GM18868 (cell line): Measurements from ENCODE around the gene NDUFA11.
A peak's percentile ranks its signal among the peaks of the same experiment; 100 is the strongest.

Experiments
- ATAC-seq: cut with Tn5 transposase; IDR thresholded peaks from one replicate; pipeline ENCODE4 v1.9.1; 2021; ENCODE audit warnings: mild to moderate bottlenecking, moderate library complexity; ENCODE audit not compliant: unreplicated experiment

Gene NDUFA11

DNA sequence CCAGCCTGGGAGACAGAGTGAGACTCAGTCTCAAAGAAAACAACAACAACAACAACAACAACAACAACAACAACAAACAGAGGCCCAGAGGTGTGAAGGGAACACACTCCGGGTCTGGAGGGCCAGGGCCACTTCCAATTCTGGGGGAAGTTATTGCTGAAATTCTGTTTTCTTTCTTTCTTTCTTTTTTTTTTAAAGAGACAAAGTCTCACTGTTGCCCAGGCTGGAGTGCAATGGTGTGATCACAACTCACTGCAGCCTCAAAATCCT lies 7.0 kb upstream of the NDUFA11 start:
- ATAC-seq, result no peak

- no peak for ATAC-seq
Observed at GRCh38 chr19:5908773-5909442, 5.3 kb upstream of the NDUFA11 start.

GRCh38 chr19:5907241-5907640 lies 3.7 kb upstream of the NDUFA11 start:
- ATAC-seq, result no peak

DNA sequence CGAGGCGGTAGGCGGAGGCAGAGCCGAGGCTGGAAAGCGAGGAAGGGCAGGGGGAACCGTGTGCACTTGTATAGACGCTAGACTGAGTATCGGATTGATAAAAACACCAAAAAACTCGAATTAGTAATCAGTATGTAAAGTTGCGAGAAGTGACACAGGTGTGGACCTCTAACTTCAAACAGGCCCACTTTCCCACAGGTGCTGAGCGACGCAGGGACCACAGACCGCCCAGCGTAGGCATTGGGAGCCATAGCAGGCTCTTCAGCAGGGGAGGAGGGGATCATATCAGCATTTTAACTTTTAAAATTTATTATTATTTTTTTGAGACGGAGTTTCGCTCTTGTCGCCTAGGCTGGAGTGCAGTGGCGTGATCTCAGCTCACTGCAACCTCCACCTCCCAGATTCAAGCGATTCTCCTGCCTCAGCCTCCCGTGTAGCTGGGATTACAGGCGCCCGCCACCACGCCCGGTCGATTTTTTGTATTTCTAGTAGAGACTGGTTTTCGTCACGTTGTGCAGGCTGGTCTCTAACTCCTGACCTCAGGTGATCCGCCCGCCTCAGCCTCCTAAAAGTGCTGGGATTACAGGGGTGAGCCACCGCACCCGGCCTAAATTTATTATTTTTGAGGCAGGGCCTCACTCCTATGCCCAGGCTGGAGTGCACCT lies 1.7 kb upstream of the NDUFA11 start:
- no peak for ATAC-seq

DNA sequence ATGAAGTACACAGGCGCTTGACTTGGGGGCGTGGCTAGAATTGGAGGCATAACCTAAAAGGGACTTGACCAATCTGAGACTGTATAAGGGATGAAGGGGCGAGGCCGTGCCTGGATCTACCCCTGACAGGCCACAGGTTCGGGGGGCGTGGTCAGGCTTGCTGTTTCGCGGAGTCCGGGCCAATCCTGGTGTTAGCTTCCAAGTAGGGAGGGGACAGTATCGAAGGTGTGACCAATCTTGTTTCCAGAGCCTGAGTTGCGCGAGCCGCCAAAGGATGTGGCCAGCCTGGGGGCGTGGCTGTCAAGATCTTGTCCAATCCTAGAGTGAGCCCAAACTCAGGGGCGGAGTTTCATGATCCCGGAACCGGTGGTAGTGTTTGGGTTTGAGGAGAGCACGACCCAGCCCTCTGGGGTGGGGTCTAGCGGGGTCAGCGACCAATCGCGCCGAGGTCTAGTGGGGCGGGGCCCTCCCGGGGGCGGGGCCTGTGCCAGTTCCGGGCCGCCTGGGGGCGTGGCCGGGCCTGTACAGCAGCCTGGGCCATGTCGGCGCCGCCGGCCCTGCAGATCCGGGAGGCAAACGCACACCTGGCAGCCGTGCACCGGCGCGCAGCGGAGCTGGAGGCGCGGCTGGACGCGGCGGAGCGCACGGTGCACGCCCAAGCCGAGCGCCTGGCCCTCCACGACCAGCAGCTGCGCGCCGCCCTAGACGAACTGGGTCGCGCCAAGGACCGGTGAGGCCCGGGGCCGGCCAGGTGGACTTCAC lies 943 bp upstream of the NDUFA11 start, which contains the start of gene VMAC:
VMAC (plus strand) TSS at position 521 of the 762 bp plus-strand sequence; CDS start at position 540, 19 bp downstream.
- ATAC-seq, result peak; percentile 78

GRCh38 chr19:5903056-5903623 lies 450 bp downstream of the NDUFA11 start:
- no peak for ATAC-seq

DNA sequence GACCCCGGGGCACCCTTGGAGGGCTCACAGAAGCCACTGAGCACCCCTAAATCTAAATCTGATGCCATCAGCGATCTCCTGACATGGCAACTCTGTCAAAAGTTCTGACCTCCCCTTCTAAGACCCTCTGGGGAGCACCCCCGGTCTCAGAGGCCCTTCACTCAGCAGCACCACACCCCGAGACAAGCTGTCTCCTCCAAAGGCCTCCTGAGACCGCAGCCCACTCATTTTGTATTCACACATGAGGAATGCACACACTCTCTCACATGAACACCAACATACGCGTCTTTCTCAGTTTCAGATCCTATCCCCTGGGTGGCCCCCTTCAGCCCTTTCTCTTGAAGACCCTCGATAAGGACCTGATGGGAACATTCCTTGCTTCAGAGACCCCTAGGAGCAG lies 2.6 kb downstream of the NDUFA11 start:
- ATAC-seq, result no peak

DNA sequence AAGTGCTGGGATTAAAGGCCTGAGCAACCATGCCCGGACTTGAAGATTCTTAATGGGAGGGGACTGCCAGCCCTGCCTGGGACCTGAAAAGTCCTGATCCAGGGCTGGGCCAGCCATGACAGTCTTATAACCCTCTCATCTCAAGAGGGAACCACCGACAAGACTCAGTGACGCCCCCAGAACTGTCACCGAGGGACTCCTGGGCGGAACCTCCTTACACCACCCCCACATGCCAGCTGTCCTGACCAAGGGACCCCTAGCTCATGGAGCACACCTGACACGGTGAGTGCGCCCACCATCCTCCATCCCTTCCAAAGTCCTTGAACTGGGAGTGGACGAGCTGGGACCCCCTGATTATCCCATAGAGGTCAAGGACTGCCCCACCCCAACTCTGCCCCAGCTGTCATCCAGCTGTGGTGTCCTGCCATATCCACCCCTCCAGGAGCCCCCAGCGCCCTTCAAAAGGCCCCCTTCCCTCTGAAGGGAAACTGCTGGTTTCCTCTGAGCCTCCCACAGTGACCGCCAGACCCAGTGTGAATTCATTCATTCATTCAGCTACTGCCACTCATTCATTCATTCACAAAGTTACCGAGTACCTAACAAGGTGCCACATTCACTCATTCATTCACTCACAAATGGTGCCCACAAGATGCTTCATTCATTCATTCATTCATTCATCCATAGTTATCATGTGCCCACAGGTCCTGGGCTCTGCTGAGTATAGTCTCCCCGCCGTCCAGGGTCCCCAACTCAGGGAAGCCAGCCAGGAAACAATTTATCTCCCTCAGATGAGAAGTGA lies 3.7 kb downstream of the NDUFA11 start:
- no peak for ATAC-seq

GRCh38 chr19:5897189-5897969 lies 6.2 kb downstream of the NDUFA11 start:
- ATAC-seq, result no peak

DNA sequence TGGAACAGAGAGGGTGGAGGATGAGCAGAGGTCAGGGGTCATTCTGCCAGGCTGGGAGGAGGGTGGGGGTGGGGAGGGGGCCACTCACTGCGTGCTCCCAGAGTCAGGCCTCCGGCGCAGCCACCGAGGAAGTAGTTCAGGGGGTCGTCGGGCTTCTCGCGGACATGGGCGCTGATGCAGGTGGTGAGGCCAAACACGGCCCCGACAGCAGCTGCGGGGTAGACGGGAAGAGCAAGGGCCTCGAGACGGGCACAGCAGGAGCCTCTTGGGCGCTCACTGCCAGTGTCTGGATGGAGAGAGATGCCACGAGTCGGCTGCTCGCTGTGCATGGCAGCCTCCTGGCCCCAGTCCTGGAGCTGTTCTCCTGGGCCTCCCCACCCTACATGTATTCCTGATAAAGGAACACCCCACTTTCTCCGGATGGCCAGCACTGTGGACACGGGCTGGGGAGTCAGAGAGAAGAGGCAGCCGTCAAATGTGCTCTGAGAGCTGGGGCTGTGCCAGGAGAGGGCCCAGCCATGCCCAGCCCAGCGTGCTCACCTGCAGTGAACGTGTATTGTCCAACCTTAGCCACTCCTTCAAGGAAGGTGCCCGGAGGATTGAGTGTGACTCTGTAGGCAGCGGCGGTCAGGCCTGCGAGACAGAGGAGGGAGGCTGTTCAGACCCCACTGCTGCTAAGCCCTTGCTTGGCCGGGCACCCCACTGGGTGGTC lies 7.1 kb downstream of the NDUFA11 start:
- ATAC-seq, result no peak

DNA sequence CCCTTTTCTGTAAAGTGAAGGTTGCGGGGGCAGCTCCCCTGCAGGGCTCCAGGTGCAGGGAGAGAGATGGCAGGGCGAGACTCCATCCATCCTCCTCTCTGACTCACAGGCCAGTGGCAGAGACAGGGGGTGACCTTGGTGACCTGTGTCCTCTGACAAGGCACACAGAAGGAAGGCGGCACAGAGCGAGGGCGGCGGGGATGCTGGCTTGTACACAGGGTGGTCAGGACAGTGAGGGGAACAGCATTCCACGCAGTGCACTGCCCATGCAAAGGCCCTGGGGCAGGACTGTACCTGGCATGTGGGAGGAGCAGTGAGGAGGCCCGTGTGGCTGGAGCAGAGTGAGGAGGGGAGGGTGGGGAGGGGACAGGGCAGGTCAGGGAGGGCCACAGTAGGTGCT lies 7.7 kb downstream of the NDUFA11 start:
- no peak for ATAC-seq

DNA sequence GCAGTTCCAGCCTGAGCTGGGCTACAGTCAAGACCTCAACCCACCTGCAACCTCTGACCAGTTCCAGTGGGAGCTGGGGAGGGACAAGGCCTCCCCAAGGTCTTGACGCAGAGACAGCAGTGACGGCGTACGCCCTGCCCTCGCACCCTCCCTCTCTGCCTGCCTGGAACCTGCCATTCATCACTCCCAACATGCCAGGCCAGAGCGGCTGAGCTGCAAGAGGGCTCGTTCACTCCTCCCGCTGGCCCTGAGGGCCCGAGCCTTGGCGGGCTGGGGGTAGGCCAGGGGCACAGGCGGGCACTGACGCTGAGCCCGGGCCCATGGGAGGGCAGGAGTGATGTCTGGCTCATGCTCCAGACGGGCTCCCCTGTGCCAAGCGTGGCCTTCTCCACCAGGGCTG lies 8.2 kb downstream of the NDUFA11 start:
- no peak for ATAC-seq

- no peak for ATAC-seq
Observed at GRCh38 chr19:5894704-5895349, 8.8 kb downstream of the NDUFA11 start.

DNA sequence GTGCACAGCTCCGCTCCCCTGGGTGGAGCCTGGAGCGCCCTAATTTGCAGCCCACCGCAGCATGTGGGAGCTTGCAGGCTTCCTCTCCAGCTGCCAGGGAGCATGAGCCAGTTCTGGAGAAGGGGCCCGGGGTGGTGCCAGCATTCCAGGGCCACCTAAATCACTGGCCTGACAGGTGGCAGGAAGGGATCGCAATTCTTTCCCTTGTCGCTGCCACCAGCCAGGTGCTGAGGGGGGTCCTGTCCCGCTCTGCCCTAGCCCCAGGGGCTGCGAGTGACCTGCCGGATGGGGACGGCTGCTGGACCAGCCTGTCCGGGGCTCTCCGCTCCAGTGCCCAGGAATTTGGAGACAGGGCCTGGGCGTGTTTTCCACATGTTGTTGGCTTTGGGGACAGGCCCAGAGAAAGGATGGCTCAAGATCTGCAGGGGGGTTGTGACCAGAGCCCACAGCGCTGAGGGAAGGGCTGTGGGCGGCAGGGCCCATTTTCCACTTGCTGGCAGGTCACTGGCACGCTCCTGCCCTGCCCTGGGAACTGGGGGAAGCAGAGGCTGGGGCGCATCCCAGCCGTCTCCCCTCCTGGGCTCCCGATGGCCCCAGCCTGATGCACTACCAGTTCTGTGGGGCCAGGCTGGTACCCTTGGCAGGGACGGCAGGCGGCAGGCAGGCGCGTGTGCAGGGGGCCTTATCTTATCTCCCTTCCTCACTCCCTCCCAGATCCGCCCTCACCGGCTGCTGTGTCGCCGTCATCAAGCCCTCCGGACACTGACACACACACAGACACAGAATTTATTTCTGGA lies 9.5 kb downstream of the NDUFA11 start:
- no peak for ATAC-seq

- ATAC-seq, result no peak
Observed at GRCh38 chr19:5893296-5893903, 10.2 kb downstream of the NDUFA11 start.

DNA sequence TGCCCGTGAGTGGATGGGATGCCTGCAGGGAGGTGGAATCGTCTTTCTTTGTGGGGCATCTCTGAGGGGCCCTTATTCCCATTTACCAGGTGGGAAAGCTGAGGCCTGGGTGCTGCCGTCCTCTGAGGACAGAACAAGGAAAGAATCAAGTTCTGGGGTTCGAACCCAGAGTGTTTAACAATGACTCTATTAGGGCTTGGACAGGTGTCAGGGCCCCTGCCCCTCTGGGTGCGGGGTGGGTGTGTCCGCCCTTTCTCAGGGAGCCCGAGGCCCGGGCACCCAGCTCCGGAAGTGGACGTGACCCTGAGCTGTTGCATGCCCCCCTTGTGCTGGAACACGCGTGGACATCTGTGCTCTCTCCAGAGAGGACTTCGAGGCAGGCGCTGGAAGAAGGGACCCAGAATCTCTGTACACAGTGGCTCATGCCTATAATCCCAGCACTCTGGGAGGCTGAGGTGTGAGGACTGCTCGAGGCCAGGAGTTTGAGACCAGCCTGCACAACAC lies 10.8 kb downstream of the NDUFA11 start:
- ATAC-seq, result no peak

DNA sequence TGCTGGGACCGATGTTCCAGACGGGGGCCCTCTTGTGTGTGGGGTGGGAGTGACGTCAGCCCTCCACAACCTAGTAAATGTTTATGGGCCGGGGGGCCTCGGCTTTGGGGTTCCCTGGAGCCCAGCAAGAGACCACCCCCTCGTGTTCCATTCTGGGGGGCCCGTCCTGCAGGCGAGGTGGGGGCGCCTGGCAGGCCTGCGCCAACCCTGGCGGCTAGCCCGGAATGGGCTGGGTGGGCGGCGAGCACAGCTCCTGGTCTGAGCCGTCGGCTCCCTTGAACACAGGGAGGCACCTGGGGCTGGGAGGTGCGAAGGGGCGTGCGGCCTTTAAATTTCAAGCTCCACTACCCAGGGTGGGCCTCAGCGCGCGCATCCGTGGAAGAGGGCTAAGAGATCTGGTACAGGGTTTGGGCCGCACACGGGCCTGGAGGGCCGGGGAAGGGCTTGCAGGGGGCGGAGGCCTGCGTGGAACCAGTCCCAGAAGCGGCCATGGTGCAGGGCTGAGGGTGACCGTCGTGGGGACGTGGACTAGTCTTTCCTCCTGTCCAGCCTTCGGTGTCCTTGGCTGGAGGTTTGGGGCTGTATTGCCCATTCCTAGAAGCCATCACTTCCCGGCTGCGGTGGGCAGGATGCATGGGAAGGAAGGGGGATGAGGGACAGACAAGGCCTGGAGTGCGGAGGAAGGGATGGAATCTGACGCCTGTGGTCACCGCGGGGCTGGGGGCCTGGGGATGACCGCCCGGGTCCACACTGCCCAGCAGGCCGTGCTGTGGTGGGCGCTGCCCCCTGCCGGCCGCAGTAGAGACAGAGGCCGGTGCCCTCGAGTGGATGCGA lies 11.4 kb downstream of the NDUFA11 start:
- no peak for ATAC-seq
